HCT116 (cell line): Measurements from ENCODE around the gene MGRN1. TPM values are rescaled to one million over a fixed set of nuclear protein-coding genes. Genes with fewer than 3 reads are reported as not detected.

Experiments
- ATAC-seq: fragments of 200-7000 bp; cut with Tn5 transposase; 2 replicates; pipeline ENCODE4 v1.9.1; 2020; ENCODE audit warnings: mild to moderate bottlenecking, moderate library complexity
- BruUV-seq: library from RNA; stranded (reverse); fragments of 400-500 nt; replicated peaks from 2 replicates; lab custom pipeline; 2021; lab: Mats Ljungman, UMichigan
- CTCF ChIA-PET: fragments of 300-600 bp; sonication (Branson Sonifier 250); formaldehyde crosslinking; loops from one replicate; lab custom pipeline; 2021; ENCODE audit warnings: antibody characterized with exemption; lab: Charles Lee
- POLR2A ChIA-PET: fragments of 300-600, 350-600 bp; sonication (Branson Sonifier 250); formaldehyde crosslinking; loops from one replicate; lab custom pipeline; 2021; ENCODE audit warnings: antibody characterized with exemption; lab: Charles Lee
- RAD21 ChIA-PET, 2 experiments: fragments of 300-600 bp; sonication (Branson Sonifier 250); formaldehyde crosslinking; loops; one replicate each; lab custom pipeline; 2023; ENCODE audit warnings: low total read pairs in 2 of 2; ENCODE audit not compliant: uncharacterized antibody in 2 of 2, unreplicated experiment in 2 of 2, low non-redundant PET in 1 of 2; lab: Charles Lee
- DNase-seq: peaks from one replicate; pipeline ENCODE4 v3.0.0-alpha.2; 2010; ENCODE audit warnings: low read depth, low spot score
- H2AFZ ChIP-seq: fragments of 200-600 bp; shearing (Covaris generic), sonication (generic); 2 replicates; pipeline ENCODE4 v1.6.1; 2017; ENCODE audit warnings: low read depth, mixed run types, mixed read lengths, antibody characterized with exemption, low read length; ENCODE audit not compliant: poor library complexity, severe bottlenecking
- H3K27ac ChIP-seq: 2 replicates; pipeline ENCODE4 v1.5.1; 2012; ENCODE audit warnings: low read depth, low read length
- H3K27me3 ChIP-seq: fragments of 200-600 bp; sonication (generic); 2 replicates; pipeline ENCODE4 v1.6.1; 2016; ENCODE audit warnings: mixed run types, low read length, mixed read lengths; ENCODE audit not compliant: insufficient read depth
- H3K36me3 ChIP-seq, 2 experiments: fragments of 200-500 bp in 1 of 2; fragments of 200-600 bp in 1 of 2; sonication (Bioruptor generic) in 1 of 2; sonication (generic) in 1 of 2; 2 replicates each; pipeline versions ENCODE4 v1.5.1 to v1.6.1; 2014 to 2016; ENCODE audit warnings: low read length in 2 of 2, inconsistent platforms in 1 of 2, mixed read lengths in 1 of 2, mixed run types in 1 of 2; ENCODE audit not compliant: insufficient read depth in 2 of 2, control insufficient read depth in 1 of 2
- H3K4me1 ChIP-seq, 2 experiments: fragments of 200-600 bp in 1 of 2; sonication (generic) in 1 of 2; 2 replicates each; pipeline versions ENCODE4 v1.5.1 to v1.6.1; 2012 to 2017; ENCODE audit warnings: low read length in 2 of 2, inconsistent platforms in 1 of 2, mild to moderate bottlenecking in 1 of 2, mixed read lengths in 1 of 2, mixed run types in 1 of 2, moderate library complexity in 1 of 2; ENCODE audit not compliant: insufficient read depth in 2 of 2, control insufficient read depth in 1 of 2
- H3K4me2 ChIP-seq: fragments of 200-600 bp; sonication (generic); 2 replicates; pipeline ENCODE4 v1.6.1; 2017; ENCODE audit warnings: mixed run types, low read length, mixed read lengths
- H3K4me3 ChIP-seq, 2 experiments: fragments of 200-600 bp in 1 of 2; sonication (generic) in 1 of 2; replicated peaks in 1 of 2; 2 replicates each; pipeline ENCODE4 v1.5.1; 2011 to 2016; ENCODE audit warnings: low read length in 2 of 2, control low read depth in 1 of 2, low read depth in 1 of 2, mild to moderate bottlenecking in 1 of 2, mixed read lengths in 1 of 2, mixed run types in 1 of 2
- H3K79me2 ChIP-seq: fragments of 200-600 bp; sonication (generic); 2 replicates; pipeline ENCODE4 v1.6.1; 2017; ENCODE audit warnings: mild to moderate bottlenecking, mixed run types, low read length, moderate library complexity, mixed read lengths; ENCODE audit not compliant: insufficient read depth
- H3K9ac ChIP-seq: fragments of 200-600 bp; sonication (generic); 2 replicates; pipeline ENCODE4 v1.6.1; 2016; ENCODE audit warnings: low read length, mixed read lengths
- H3K9me2 ChIP-seq: fragments of 200-600 bp; sonication (generic), shearing (Covaris generic); 2 replicates; pipeline ENCODE4 v1.6.1; 2017; ENCODE audit warnings: mixed run types, mild to moderate bottlenecking, moderate library complexity; ENCODE audit not compliant: insufficient read depth
- H3K9me3 ChIP-seq, 2 experiments: fragments of 200-500 bp in 1 of 2; fragments of 200-600 bp in 1 of 2; sonication (Bioruptor generic) in 1 of 2; sonication (generic) in 1 of 2; 2 replicates each; pipeline ENCODE4 v1.6.1; 2014 to 2017; ENCODE audit warnings: low read length in 2 of 2, mixed read lengths in 2 of 2, inconsistent platforms in 1 of 2, low read depth in 1 of 2, mild to moderate bottlenecking in 1 of 2, mixed run types in 1 of 2, moderate library complexity in 1 of 2; ENCODE audit not compliant: control insufficient read depth in 1 of 2, insufficient read depth in 1 of 2
- H4K20me1 ChIP-seq: fragments of 200-600 bp; sonication (generic), shearing (Covaris generic); 2 replicates; pipeline ENCODE4 v1.6.1; 2017; ENCODE audit warnings: mixed run types, mild to moderate bottlenecking, moderate library complexity; ENCODE audit not compliant: insufficient read depth
- CBX3 ChIP-seq: IDR thresholded peaks from 2 replicates; pipeline ENCODE4 v1.6.1; 2012; ENCODE audit warnings: low read depth
- CEBPB ChIP-seq: IDR thresholded peaks from 2 replicates; pipeline ENCODE4 v1.6.1; 2012; ENCODE audit warnings: low read depth
- EGR1 ChIP-seq: IDR thresholded peaks from 2 replicates; pipeline ENCODE4 v1.6.1; 2012; ENCODE audit warnings: low read depth
- FOSL1 ChIP-seq: IDR thresholded peaks from 2 replicates; pipeline ENCODE4 v1.6.1; 2012; ENCODE audit warnings: low read depth
- JUND ChIP-seq: IDR thresholded peaks from 2 replicates; pipeline ENCODE4 v1.6.1; 2012
- POLR2A ChIP-seq: IDR thresholded peaks from 2 replicates; pipeline ENCODE4 v1.7.0; 2011; ENCODE audit warnings: borderline replicate concordance; ENCODE audit not compliant: insufficient read depth, insufficient read length; ENCODE audit errors: extremely low read depth
- RAD21 ChIP-seq: IDR thresholded peaks from 2 replicates; pipeline ENCODE4 v1.6.1; 2012; ENCODE audit warnings: low read depth, mild to moderate bottlenecking
- SIN3A ChIP-seq: IDR thresholded peaks from 2 replicates; pipeline ENCODE4 v1.6.1; 2012; ENCODE audit warnings: low read depth
- SP1 ChIP-seq: IDR thresholded peaks from 2 replicates; pipeline ENCODE4 v1.6.1; 2012; ENCODE audit warnings: low read depth
- SRF ChIP-seq: IDR thresholded peaks from 2 replicates; pipeline ENCODE4 v1.6.1; 2012; ENCODE audit warnings: low read depth
- YY1 ChIP-seq: IDR thresholded peaks from 2 replicates; pipeline ENCODE4 v1.6.1; 2011; ENCODE audit warnings: low read length, low read depth, moderate library complexity, mild to moderate bottlenecking; ENCODE audit not compliant: insufficient replicate concordance; ENCODE audit errors: extremely low read depth
- intact Hi-C: fragments of 100-400 bp; cut with micrococcal nuclease; formaldehyde crosslinking; loops from 2 replicates; pipeline ENCODE4 v1.10.0; 2022
- total RNA-seq: library from RNA; stranded (reverse); gene quantifications from one replicate; pipeline ENCODE4 v1.2.1, GENCODE V29; 2021; ENCODE audit not compliant: unreplicated experiment
- TF ChIP-seq, protein P1 (sequence below): IDR thresholded peaks from 2 replicates; pipeline ENCODE4 v1.6.1; 2012
- TF ChIP-seq, protein P2 (sequence below), 3 experiments: fragments of 200-600 bp in 1 of 3; sonication (generic) in 1 of 3; IDR thresholded peaks in 2 of 3; conservative IDR thresholded peaks in 1 of 3; 2 replicates each; pipeline ENCODE4 v1.5.1; 2012 to 2017; ENCODE audit warnings: low read depth in 2 of 3, low read length in 2 of 3, antibody characterized with exemption in 1 of 3, borderline replicate concordance in 1 of 3, control low read depth in 1 of 3, mild to moderate bottlenecking in 1 of 3, mixed read lengths in 1 of 3, mixed run types in 1 of 3, moderate library complexity in 1 of 3; ENCODE audit not compliant: insufficient read depth in 1 of 3
- TF ChIP-seq, protein P3 (sequence below): IDR thresholded peaks from 2 replicates; pipeline ENCODE4 v1.6.1; 2012

Gene MGRN1
- total RNA-seq, 1 experiment from 2014 or later, result 50.6 TPM

DNA sequence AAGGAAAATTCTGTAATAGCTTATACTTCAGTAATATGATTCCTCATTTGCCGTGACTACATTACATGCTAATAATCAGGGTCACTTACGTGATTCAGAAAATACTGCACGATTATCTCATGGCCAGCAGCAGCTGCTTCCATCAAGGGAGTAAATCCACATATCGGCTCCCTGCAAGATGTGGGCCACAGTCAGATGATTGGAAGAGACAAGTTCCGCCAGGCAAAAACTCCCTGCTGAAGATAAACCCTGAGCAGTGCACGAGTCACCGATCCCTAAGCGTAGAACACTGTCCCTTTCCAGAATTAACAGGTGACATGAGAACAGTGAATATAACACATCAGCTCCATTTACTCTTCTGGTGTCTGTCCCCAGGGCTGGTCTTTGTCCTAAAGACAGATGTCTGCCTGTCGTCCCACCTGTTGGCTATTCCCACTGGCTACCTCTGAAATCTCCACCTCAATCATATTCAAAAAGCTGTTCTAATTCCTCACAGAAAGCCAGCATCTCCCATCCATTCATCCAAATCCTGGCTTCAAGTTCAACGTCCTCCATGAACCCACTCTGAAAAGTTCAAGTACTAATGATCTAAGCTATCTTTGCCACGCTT lies 100.1 kb downstream of the MGRN1 start:
- no peak overlapping the region for H3K9ac ChIP-seq
- no peak overlapping the region for H2AFZ ChIP-seq
- ChIA-PET RAD21 (no interaction called here), POLR2A (interaction anchor here (0.9 kb wide), 1 partner anchor 9 kb away, joined by 4 read pairs; the partner anchor contains the start of genes ANKS3 and DNAAF8), CTCF (interaction anchor here (1.1 kb wide), 1 partner anchor 10 kb away, joined by 3 read pairs; the partner anchor contains the start of genes ANKS3 and DNAAF8)
- no peaks in the 10 kb centered on the region for H3K9me2 ChIP-seq
- no peaks in the 10 kb centered on the region; the same call in 1 of the 2 replicates for H3K79me2 ChIP-seq
- BruUV-seq, result no TSS peak
- no peaks in the 10 kb centered on the region for H3K9me3 ChIP-seq
- TF ChIP-seq SRF, result no peak
- no peak for TF ChIP-seq FOSL1
- TF ChIP-seq RAD21, result no peak
- no peak for TF ChIP-seq CBX3
- TF ChIP-seq POLR2A, result no peak
- TF ChIP-seq, protein P1, sequence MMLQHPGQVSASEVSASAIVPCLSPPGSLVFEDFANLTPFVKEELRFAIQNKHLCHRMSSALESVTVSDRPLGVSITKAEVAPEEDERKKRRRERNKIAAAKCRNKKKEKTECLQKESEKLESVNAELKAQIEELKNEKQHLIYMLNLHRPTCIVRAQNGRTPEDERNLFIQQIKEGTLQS, result no peak
- TF ChIP-seq EGR1, result no peak
- TF ChIP-seq CEBPB, result no peak
- no peak for TF ChIP-seq SIN3A
- no peak for TF ChIP-seq YY1
- no peak for TF ChIP-seq JUND
- TF ChIP-seq, protein P2, sequence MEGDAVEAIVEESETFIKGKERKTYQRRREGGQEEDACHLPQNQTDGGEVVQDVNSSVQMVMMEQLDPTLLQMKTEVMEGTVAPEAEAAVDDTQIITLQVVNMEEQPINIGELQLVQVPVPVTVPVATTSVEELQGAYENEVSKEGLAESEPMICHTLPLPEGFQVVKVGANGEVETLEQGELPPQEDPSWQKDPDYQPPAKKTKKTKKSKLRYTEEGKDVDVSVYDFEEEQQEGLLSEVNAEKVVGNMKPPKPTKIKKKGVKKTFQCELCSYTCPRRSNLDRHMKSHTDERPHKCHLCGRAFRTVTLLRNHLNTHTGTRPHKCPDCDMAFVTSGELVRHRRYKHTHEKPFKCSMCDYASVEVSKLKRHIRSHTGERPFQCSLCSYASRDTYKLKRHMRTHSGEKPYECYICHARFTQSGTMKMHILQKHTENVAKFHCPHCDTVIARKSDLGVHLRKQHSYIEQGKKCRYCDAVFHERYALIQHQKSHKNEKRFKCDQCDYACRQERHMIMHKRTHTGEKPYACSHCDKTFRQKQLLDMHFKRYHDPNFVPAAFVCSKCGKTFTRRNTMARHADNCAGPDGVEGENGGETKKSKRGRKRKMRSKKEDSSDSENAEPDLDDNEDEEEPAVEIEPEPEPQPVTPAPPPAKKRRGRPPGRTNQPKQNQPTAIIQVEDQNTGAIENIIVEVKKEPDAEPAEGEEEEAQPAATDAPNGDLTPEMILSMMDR (IDR thresholded peaks at IDR 0.05 in 2 of 3, conservative IDR thresholded peaks at IDR 0.05 in 1 of 3; ENCODE audit: borderline replicate concordance in 1 of 3, insufficient read depth in 1 of 3, low read depth in 2 of 3, low read length in 2 of 3), result no peak
- TF ChIP-seq SP1, result no peak
- TF ChIP-seq, protein P3, sequence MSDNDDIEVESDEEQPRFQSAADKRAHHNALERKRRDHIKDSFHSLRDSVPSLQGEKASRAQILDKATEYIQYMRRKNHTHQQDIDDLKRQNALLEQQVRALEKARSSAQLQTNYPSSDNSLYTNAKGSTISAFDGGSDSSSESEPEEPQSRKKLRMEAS, result no peak
- no peaks in the 10 kb centered on the region for H3K27me3 ChIP-seq
- no peak for DNase-seq
- H4K20me1 ChIP-seq, result no peaks in the 10 kb centered on the region
- no peaks in the 10 kb centered on the region for H3K4me1 ChIP-seq
- H3K4me3 ChIP-seq, result no peak overlapping the region
- no peak overlapping the region for H3K27ac ChIP-seq
- no peak for ATAC-seq
- peaks cover 6 to 19% of the 10 kb centered on the region in 2 experiments; a peak in 3 of 4 replicates for H3K36me3 ChIP-seq
- intact Hi-C loops, result no loop called here
- H3K4me2 ChIP-seq, result no peak overlapping the region
